Ovary (tissue), 3 donors: ENCODE data around the gene MYO3B.
"Not testable (repeated sequence)": the region's sequence is repeated elsewhere in the genome, so short reads cannot be mapped to it uniquely, and the experiment has no call there.

Experiments used
- EP300 ChIP-seq: sonication (generic); formaldehyde crosslinking; IDR thresholded peaks from one replicate; pipeline ENCODE4 v1.6.1; 2017; ENCODE audit warnings: antibody characterized with exemption
- POLR2A ChIP-seq: fragments of 450-650 bp; IDR thresholded peaks from one replicate; pipeline ENCODE4 v1.6.1; 2017; ENCODE audit warnings: antibody characterized with exemption, mild to moderate bottlenecking, moderate library complexity
- TF ChIP-seq, protein P1 (sequence below), 3 donors: fragments of 450-650 bp in 2 of 3; fragments of 200-600 bp in 1 of 3; IDR thresholded peaks; one replicate each; pipeline versions ENCODE4 v1.5.1 to v1.8.0; 2016 to 2022; ENCODE audit warnings: antibody characterized with exemption in 3 of 3, mild to moderate bottlenecking in 1 of 3
- donor health status: DM: no; HTN: no; CAD: no.

DNA sequence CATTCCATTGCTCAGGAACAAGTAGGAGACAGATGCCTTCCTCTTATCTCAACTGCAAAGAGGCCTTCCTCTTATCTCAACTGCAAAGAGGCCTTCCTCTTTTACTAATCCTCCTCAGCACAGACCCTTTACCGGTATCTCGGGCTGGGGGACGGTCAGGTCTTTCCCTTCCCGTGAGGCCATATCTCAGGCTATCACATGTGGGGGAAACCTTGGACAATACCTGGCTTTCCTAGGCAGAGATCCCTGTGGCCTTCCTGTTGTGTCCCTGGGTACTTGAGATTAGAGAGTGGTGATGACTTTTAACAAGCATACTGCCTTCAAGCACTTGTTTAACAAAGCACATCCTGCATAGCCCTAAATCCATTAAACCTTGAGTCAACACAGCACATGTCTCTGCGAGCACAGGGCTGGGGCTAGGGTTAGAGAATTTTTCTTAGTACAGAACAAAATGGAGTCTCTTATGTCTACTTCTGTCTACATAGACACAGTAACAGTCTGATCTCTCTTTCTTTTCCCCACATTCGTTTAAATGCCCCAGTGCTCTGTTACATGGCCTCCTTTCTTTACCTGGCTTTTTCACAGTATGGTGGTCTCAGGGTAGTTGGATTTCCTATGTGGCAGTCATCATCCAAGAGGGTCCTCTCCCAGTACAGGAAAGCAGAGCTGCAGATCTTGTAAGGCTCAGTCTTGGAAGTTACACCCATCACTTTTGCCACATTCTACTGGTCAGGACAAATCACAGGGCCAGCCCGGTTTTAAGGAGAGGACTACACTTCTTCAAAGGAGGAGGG is 86.0 kb downstream of the MYO3B start:
- TF ChIP-seq, protein P1, sequence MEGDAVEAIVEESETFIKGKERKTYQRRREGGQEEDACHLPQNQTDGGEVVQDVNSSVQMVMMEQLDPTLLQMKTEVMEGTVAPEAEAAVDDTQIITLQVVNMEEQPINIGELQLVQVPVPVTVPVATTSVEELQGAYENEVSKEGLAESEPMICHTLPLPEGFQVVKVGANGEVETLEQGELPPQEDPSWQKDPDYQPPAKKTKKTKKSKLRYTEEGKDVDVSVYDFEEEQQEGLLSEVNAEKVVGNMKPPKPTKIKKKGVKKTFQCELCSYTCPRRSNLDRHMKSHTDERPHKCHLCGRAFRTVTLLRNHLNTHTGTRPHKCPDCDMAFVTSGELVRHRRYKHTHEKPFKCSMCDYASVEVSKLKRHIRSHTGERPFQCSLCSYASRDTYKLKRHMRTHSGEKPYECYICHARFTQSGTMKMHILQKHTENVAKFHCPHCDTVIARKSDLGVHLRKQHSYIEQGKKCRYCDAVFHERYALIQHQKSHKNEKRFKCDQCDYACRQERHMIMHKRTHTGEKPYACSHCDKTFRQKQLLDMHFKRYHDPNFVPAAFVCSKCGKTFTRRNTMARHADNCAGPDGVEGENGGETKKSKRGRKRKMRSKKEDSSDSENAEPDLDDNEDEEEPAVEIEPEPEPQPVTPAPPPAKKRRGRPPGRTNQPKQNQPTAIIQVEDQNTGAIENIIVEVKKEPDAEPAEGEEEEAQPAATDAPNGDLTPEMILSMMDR (IDR thresholded peaks at IDR 0.05), result not testable (repeated sequence)
- TF ChIP-seq EP300, POLR2A: not testable (repeated sequence)
